Measurements from ENCODE around the gene BCAP29. TPM values are rescaled to one million over a fixed set of nuclear protein-coding genes. Genes with fewer than 3 reads are reported as not detected.

BCAP29 gene
- polyA plus RNA-seq, 3 donors from 2014 or later = 29.9 to 65.7 (median 46.5) TPM

GRCh38 chr7:107643938-107644308, 63.9 kb downstream of the BCAP29 start:
- Mint-ChIP-seq H3K27me3 (ENCODE audit: low read depth in 3 of 3) (peaks cover 0 to 5% (median 3%) of the 10 kb centered on the region in 3 donors), H3K9me3 (peaks cover 0 to 7% (median 0%) of the 10 kb centered on the region in 6 donors), H3K27ac (no peak overlapping the region), H3K4me3 (no peak overlapping the region), H3K4me1 (peaks cover under 1% of the 10 kb centered on the region in 2 donors), H3K36me3 (peaks cover 0 to 4% (median 0%) of the 10 kb centered on the region in 3 donors)
- DNase-seq = no peak

GRCh38 chr7:107644309-107644974, 64.4 kb downstream of the BCAP29 start:
- Mint-ChIP-seq H3K27ac (no peak overlapping the region), H3K27me3 (ENCODE audit: low read depth in 3 of 3) (peaks cover under 1 to 5% (median 4%) of the 10 kb centered on the region in 3 donors), H3K9me3 (peaks cover 0 to 7% (median 0%) of the 10 kb centered on the region in 6 donors), H3K4me3 (no peak overlapping the region), H3K4me1 (no peaks in the 10 kb centered on the region), H3K36me3 (peaks cover 0 to 4% (median 0%) of the 10 kb centered on the region in 3 donors)
- no peak for DNase-seq

GRCh38 chr7:107652642-107653041, 72.6 kb downstream of the BCAP29 start:
- DNase-seq = no peak
- Mint-ChIP-seq H3K27ac (no peak overlapping the region), H3K9me3 (peaks cover 0 to 1% (median 0%) of the 10 kb centered on the region in 6 donors), H3K27me3 (ENCODE audit: low read depth in 3 of 3) (peaks cover 5 to 16% (median 11%) of the 10 kb centered on the region in 3 donors), H3K36me3 (no peaks in the 10 kb centered on the region), H3K4me1 (no peaks in the 10 kb centered on the region), H3K4me3 (no peak overlapping the region)

GRCh38 chr7:107658467-107658866, 78.4 kb downstream of the BCAP29 start:
- Mint-ChIP-seq H3K9me3 (no peaks in the 10 kb centered on the region), H3K27me3 (ENCODE audit: low read depth in 3 of 3) (peaks cover 7 to 24% (median 12%) of the 10 kb centered on the region in 3 donors), H3K27ac (no peak overlapping the region), H3K36me3 (no peaks in the 10 kb centered on the region), H3K4me1 (peaks cover 8 to 10% of the 10 kb centered on the region in 2 donors), H3K4me3 (no peak overlapping the region)
- DNase-seq = no peak

- no peak overlapping the region for H3K27ac Mint-ChIP-seq
- H3K9me3 Mint-ChIP-seq = no peaks in the 10 kb centered on the region
- H3K36me3 Mint-ChIP-seq = no peaks in the 10 kb centered on the region
- no peak overlapping the region for H3K4me3 Mint-ChIP-seq
- DNase-seq = no peak
- H3K27me3 Mint-ChIP-seq (ENCODE audit: low read depth in 3 of 3) = peaks cover 8 to 20% (median 14%) of the 10 kb centered on the region in 3 donors
- peaks cover 8 to 10% of the 10 kb centered on the region in 2 donors for H3K4me1 Mint-ChIP-seq
Measured at GRCh38 chr7:107659666-107660065, 79.6 kb downstream of the BCAP29 start.

GRCh38 chr7:107660381-107661080, 80.5 kb downstream of the BCAP29 start, which contains the start of gene SLC26A4:
Gene SLC26A4, plus strand, starts transcription at chr7:107660828. Its CDS starts 814 bp downstream, at chr7:107661642.
- H3K4me1 Mint-ChIP-seq = peaks cover 8 to 10% of the 10 kb centered on the region in 2 donors

GRCh38 chr7:107661081-107661864, 81.2 kb downstream of the BCAP29 start:
- Mint-ChIP-seq H3K36me3 (no peaks in the 10 kb centered on the region), H3K9me3 (no peaks in the 10 kb centered on the region), H3K4me3 (peak overlapping the region in 4 of 5 donors; percentile 27 to 60 (median 44)), H3K4me1 (peaks cover 8 to 10% of the 10 kb centered on the region in 2 donors), H3K27me3 (ENCODE audit: low read depth in 3 of 3) (peaks cover 2 to 18% (median 15%) of the 10 kb centered on the region in 3 donors), H3K27ac (no peak overlapping the region)
- no peak for DNase-seq

More at GRCh38 chr7:107660381-107661080, 80.5 kb downstream of the BCAP29 start, which contains the start of gene SLC26A4:
- Mint-ChIP-seq H3K27me3 (ENCODE audit: low read depth in 3 of 3) (peaks cover 5 to 18% (median 15%) of the 10 kb centered on the region in 3 donors), H3K36me3 (no peaks in the 10 kb centered on the region), H3K27ac (no peak within 1 kb of the TSS), H3K9me3 (no peaks in the 10 kb centered on the region), H3K4me3 (peak within 1 kb of the TSS in 4 of 5 donors; percentile 29 to 60 (median 44))
- no peak for DNase-seq

- peaks cover 8 to 10% of the 10 kb centered on the region in 2 donors for H3K4me1 Mint-ChIP-seq
- H3K27ac Mint-ChIP-seq = no peak overlapping the region
- peaks cover 2 to 18% (median 14%) of the 10 kb centered on the region in 3 donors for H3K27me3 Mint-ChIP-seq (ENCODE audit: low read depth in 3 of 3)
- DNase-seq = no peak
- H3K36me3 Mint-ChIP-seq = no peaks in the 10 kb centered on the region
- no peaks in the 10 kb centered on the region for H3K9me3 Mint-ChIP-seq
- peak overlapping the region in 2 of 5 donors; percentile 28 to 37 for H3K4me3 Mint-ChIP-seq
Measured at GRCh38 chr7:107661865-107662379, 81.9 kb downstream of the BCAP29 start.

GRCh38 chr7:107663196-107663595, 83.2 kb downstream of the BCAP29 start:
- peaks cover 2 to 18% (median 14%) of the 10 kb centered on the region in 3 donors for H3K27me3 Mint-ChIP-seq (ENCODE audit: low read depth in 3 of 3)
- no peak overlapping the region for H3K4me3 Mint-ChIP-seq
- H3K9me3 Mint-ChIP-seq = no peaks in the 10 kb centered on the region
- H3K4me1 Mint-ChIP-seq = peaks cover 8 to 10% of the 10 kb centered on the region in 2 donors
- H3K27ac Mint-ChIP-seq = no peak overlapping the region
- H3K36me3 Mint-ChIP-seq = no peaks in the 10 kb centered on the region
- no peak for DNase-seq

GRCh38 chr7:107666790-107667189, 86.7 kb downstream of the BCAP29 start:
- no peaks in the 10 kb centered on the region for H3K36me3 Mint-ChIP-seq
- DNase-seq = no peak
- no peaks in the 10 kb centered on the region for H3K9me3 Mint-ChIP-seq
- peaks cover 2 to 8% of the 10 kb centered on the region in 2 donors for H3K4me1 Mint-ChIP-seq
- no peak overlapping the region for H3K27ac Mint-ChIP-seq
- no peak overlapping the region for H3K4me3 Mint-ChIP-seq
- peaks cover 2 to 18% (median 5%) of the 10 kb centered on the region in 3 donors for H3K27me3 Mint-ChIP-seq (ENCODE audit: low read depth in 3 of 3)

- Mint-ChIP-seq H3K9me3 (no peaks in the 10 kb centered on the region), H3K27me3 (ENCODE audit: low read depth in 3 of 3) (peaks cover 2 to 16% (median 5%) of the 10 kb centered on the region in 3 donors), H3K36me3 (no peaks in the 10 kb centered on the region), H3K4me3 (no peak overlapping the region), H3K4me1 (peaks cover 1 to 3% of the 10 kb centered on the region in 2 donors), H3K27ac (no peak overlapping the region)
- no peak for DNase-seq
Measured at GRCh38 chr7:107667341-107667740, 87.3 kb downstream of the BCAP29 start.

- Mint-ChIP-seq H3K36me3 (no peaks in the 10 kb centered on the region), H3K4me1 (no peaks in the 10 kb centered on the region), H3K9me3 (no peaks in the 10 kb centered on the region), H3K4me3 (no peak overlapping the region), H3K27ac (no peak overlapping the region), H3K27me3 (ENCODE audit: low read depth in 3 of 3) (peaks cover 2 to 13% (median 3%) of the 10 kb centered on the region in 3 donors)
- no peak for DNase-seq
Measured at GRCh38 chr7:107668296-107668695, 88.2 kb downstream of the BCAP29 start.
